Regular cardiac myocyte (primary cell): Measurements from ENCODE around the gene HOXA13. TPM values are rescaled to one million over a fixed set of nuclear protein-coding genes. Genes with fewer than 3 reads are reported as not detected.

Source experiments
- total RNA-seq: library from RNA; depleted of rRNA; stranded (reverse); fragments of >200 nt; gene quantifications from 2 replicates; pipeline ENCODE4 v1.2.3, GENCODE V29; 2014

Gene HOXA13
- under 0.01 TPM in 1 of 2 replicates, not detected in the other for total RNA-seq

GRCh38 chr7:27199849-27200760 lies at the start of gene HOXA13:
TSS of gene HOXA13 (minus strand) at chr7:27200091. CDS start at chr7:27200077, 14 bp downstream.

GRCh38 chr7:27242555-27243339 lies 42.9 kb upstream of the HOXA13 start, which contains the start of gene EVX1:
TSS of gene EVX1 (plus strand) at chr7:27242802. CDS start at chr7:27243031, 229 bp downstream.

GRCh38 chr7:27185013-27185853 lies 14.7 kb downstream of the HOXA13 start, which contains the start of gene HOXA11:
TSS of gene HOXA11 (minus strand) at chr7:27185232. CDS start at chr7:27185144, 88 bp downstream.

GRCh38 chr7:27173956-27174873 lies 25.7 kb downstream of the HOXA13 start, which contains the start of gene HOXA10:
TSS of gene HOXA10 (minus strand) at chr7:27174320. CDS start at chr7:27174306, 14 bp downstream.

GRCh38 chr7:27165089-27165995 lies 34.5 kb downstream of the HOXA13 start, which contains the start of gene HOXA9:
TSS of gene HOXA9 (minus strand) at chr7:27165537. CDS start at chr7:27165457, 80 bp downstream.

GRCh38 chr7:27156508-27156898 lies 43.4 kb downstream of the HOXA13 start, which contains the start of gene HOXA7:
TSS of gene HOXA7 (minus strand) at chr7:27156675. CDS start at chr7:27156545, 130 bp downstream.

GRCh38 chr7:27151931-27152815 lies 47.7 kb downstream of the HOXA13 start, which contains the start of gene HOXA3:
TSS of gene HOXA3 (minus strand) at chr7:27152583. CDS start at chr7:27110640, 41,943 bp downstream.

GRCh38 chr7:27147199-27148030 lies 52.5 kb downstream of the HOXA13 start, which contains the start of gene HOXA6:
TSS of gene HOXA6 (minus strand) at chr7:27147774. CDS start at chr7:27147749, 25 bp downstream.

Other genes with a start within 250 kb of the HOXA13 start
- not detected in 2 replicates for gene HOXA1, start 104.1 kb downstream of the HOXA13 start, total RNA-seq
- 0.28 TPM in 1 of 2 replicates, not detected in the other for gene HOXA2, start 97.4 kb downstream of the HOXA13 start, total RNA-seq
- gene HOXA4, start 69.3 kb downstream of the HOXA13 start, total RNA-seq, result not detected in 2 replicates
- gene HOXA5, start 56.4 kb downstream of the HOXA13 start, total RNA-seq, result 0.77 and 0.85 TPM in 2 replicates
- gene HOXA6, start 52.3 kb downstream of the HOXA13 start, total RNA-seq, result 0.28 TPM in 1 of 2 replicates, not detected in the other
- gene HOXA3, start 47.5 kb downstream of the HOXA13 start, total RNA-seq, result under 0.01 TPM in 1 of 2 replicates, not detected in the other
- under 0.01 TPM in 1 of 2 replicates, not detected in the other for gene HOXA7, start 43.4 kb downstream of the HOXA13 start, total RNA-seq
- not detected in 2 replicates for gene HOXA9, start 34.6 kb downstream of the HOXA13 start, total RNA-seq
- not detected in 2 replicates for gene HOXA10, start 25.8 kb downstream of the HOXA13 start, total RNA-seq
- gene HOXA11, start 14.9 kb downstream of the HOXA13 start, total RNA-seq, result under 0.01 TPM in 1 of 2 replicates, not detected in the other
- not detected in 2 replicates for gene EVX1, start 42.7 kb upstream of the HOXA13 start, total RNA-seq